A549 (cell line): ENCODE data around the gene ADISSP.

Source experiments
- CHD4 ChIP-seq: fragments of 200-600 bp; sonication (generic); IDR thresholded peaks from 2 replicates; pipeline ENCODE4 v1.6.1; 2016; ENCODE audit warnings: antibody characterized with exemption, mild to moderate bottlenecking, borderline replicate concordance
- CTCF ChIP-seq: fragments of >200 bp; sonication (Bioruptor Twin); formaldehyde crosslinking; IDR thresholded peaks from 3 replicates; pipeline ENCODE4 v1.5.1; 2016
- EHF ChIP-seq: fragments of 250-450 bp; sonication (Bioruptor Pico); IDR thresholded peaks from 2 replicates; pipeline ENCODE4 v1.5.0; 2020; ENCODE audit warnings: mild to moderate bottlenecking
- HMGXB4 ChIP-seq: fragments of 250-450 bp; sonication (Bioruptor Pico); IDR thresholded peaks from 2 replicates; pipeline ENCODE4 v1.5.0; 2021; ENCODE audit warnings: mild to moderate bottlenecking, moderate library complexity, borderline replicate concordance
- HOXA7 ChIP-seq: fragments of 250-450 bp; sonication (Bioruptor Pico); IDR thresholded peaks from 2 replicates; pipeline ENCODE4 v1.5.0; 2020; ENCODE audit warnings: mild to moderate bottlenecking, moderate library complexity
- JUNB ChIP-seq: fragments of >200 bp; sonication (Bioruptor Twin); formaldehyde crosslinking; IDR thresholded peaks from 2 replicates; pipeline ENCODE4 v1.6.1; 2016
- MAFK ChIP-seq: fragments of 450-650 bp; IDR thresholded peaks from 2 replicates; pipeline ENCODE4 v1.6.1; 2014; ENCODE audit not compliant: partially characterized antibody
- MAX ChIP-seq: IDR thresholded peaks from 2 replicates; pipeline ENCODE4 v1.6.1; 2012
- PBX3 ChIP-seq: IDR thresholded peaks from 2 replicates; pipeline ENCODE4 v1.6.1; 2012
- POLR2A ChIP-seq: IDR thresholded peaks from 2 replicates; pipeline ENCODE4 v1.6.1; 2012; ENCODE audit warnings: mild to moderate bottlenecking, low read length
- RARB ChIP-seq: fragments of 250-450 bp; sonication (Bioruptor Pico); IDR thresholded peaks from 2 replicates; pipeline ENCODE4 v1.8.0; 2021; ENCODE audit warnings: mild to moderate bottlenecking, moderate library complexity
- RNF2 ChIP-seq: fragments of 200-600 bp; sonication (generic); IDR thresholded peaks from 2 replicates; pipeline ENCODE4 v1.6.1; 2016; ENCODE audit warnings: low read depth, mild to moderate bottlenecking, antibody characterized with exemption, moderate library complexity, borderline replicate concordance
- SMC3 ChIP-seq: fragments of >200 bp; sonication (Bioruptor Twin); formaldehyde crosslinking; IDR thresholded peaks from 3 replicates; pipeline ENCODE4 v1.6.1; 2018; ENCODE audit warnings: inconsistent platforms
- ZC3H11A ChIP-seq: fragments of 450-650 bp; IDR thresholded peaks from 2 replicates; pipeline ENCODE4 v1.6.1; 2014; ENCODE audit warnings: antibody characterized with exemption, mild to moderate bottlenecking

- no peak for TF ChIP-seq RARB (CRISPR knock-in tag)
- no peak for TF ChIP-seq MAX
- TF ChIP-seq HMGXB4: no peak
- TF ChIP-seq MAFK: no peak
- no peak for TF ChIP-seq CHD4
- no peak for TF ChIP-seq CTCF
- TF ChIP-seq POLR2A: no peak
- no peak for TF ChIP-seq RNF2
- no peak for TF ChIP-seq PBX3
- no peak for TF ChIP-seq JUNB
- TF ChIP-seq EHF (CRISPR knock-in tag): no peak
- no peak for TF ChIP-seq HOXA7 (CRISPR knock-in tag)
- TF ChIP-seq ZC3H11A: no peak
- TF ChIP-seq SMC3: no peak
Measured at GRCh38 chr20:3721912-3722311, 45.6 kb downstream of the ADISSP start.
